Measurements from ENCODE around the gene FXYD1. TPM values are rescaled to one million over a fixed set of nuclear protein-coding genes. Genes with fewer than 3 reads are reported as not detected.

FXYD1 gene
- total and polyA plus RNA-seq, 4 donors, result 18.7 to 146 (median 71.5) TPM

DNA sequence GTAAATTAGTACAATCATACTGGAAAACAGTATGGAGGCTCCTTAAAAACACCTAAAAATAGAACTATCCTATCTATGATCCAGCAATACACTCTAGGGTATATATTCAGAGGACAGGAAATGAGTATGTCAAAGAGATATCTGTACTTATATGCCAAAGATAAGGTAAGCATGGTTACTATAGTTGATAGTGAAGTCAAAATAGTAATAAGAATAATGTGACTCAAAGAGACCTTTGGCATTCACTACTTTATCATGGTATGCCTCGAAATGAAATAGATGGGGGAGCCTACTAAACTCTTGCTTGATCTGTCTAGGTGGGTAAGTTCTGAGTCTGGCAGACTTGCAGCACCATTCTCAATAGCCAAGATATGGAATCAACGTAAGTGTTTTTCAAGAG lies 46.3 kb downstream of the FXYD1 start:
- Histone ChIP-seq H3K4me1 (ENCODE audit: control insufficient read depth in 4 of 4, insufficient read depth in 4 of 4, low read length in 3 of 4) (no peaks in the 10 kb centered on the region), H3K9ac (ENCODE audit: low read depth in 1 of 2, low read length in 2 of 2) (no peak overlapping the region), H3K27me3 (ENCODE audit: control insufficient read depth in 4 of 4, insufficient read depth in 4 of 4, low read length in 3 of 4) (no peaks in the 10 kb centered on the region), H3K9me3 (ENCODE audit: control insufficient read depth in 4 of 4, low read length in 3 of 4) (no peaks in the 10 kb centered on the region), H3K36me3 (ENCODE audit: control insufficient read depth in 4 of 4, insufficient read depth in 3 of 4, low read depth in 1 of 4, low read length in 3 of 4) (no peaks in the 10 kb centered on the region), H3K27ac (ENCODE audit: low read depth in 1 of 2, low read length in 2 of 2) (no peak overlapping the region), H3K4me3 (ENCODE audit: low read depth in 1 of 3, low read length in 3 of 3) (no peak overlapping the region)
- no peak for DNase-seq (ENCODE audit: low spot score)
- 76% methylated on average over 2 of the region's 2 CpGs for WGBS
- TF ChIP-seq JUND (IDR thresholded peaks at IDR 0.05) (no peak), YY1 (IDR thresholded peaks at IDR 0.05) (no peak), ZBTB33 (IDR thresholded peaks at IDR 0.05) (no peak), RAD21 (IDR thresholded peaks at IDR 0.05) (no peak), RXRA (IDR thresholded peaks at IDR 0.05) (no peak), NR2F2 (IDR thresholded peaks at IDR 0.05) (no peak), FOXA1 (IDR thresholded peaks at IDR 0.05) (no peak), GABPA (IDR thresholded peaks at IDR 0.05 in 1 of 2, conservative IDR thresholded peaks at IDR 0.05 in 1 of 2) (no peak), REST (IDR thresholded peaks at IDR 0.05) (no peak), SP1 (IDR thresholded peaks at IDR 0.05) (no peak), HNF4A (conservative IDR thresholded peaks at IDR 0.05) (no peak), HNF4G (IDR thresholded peaks at IDR 0.05) (no peak), EGR1 (IDR thresholded peaks at IDR 0.05; ENCODE audit: low read depth in 2 of 2) (no peak), FOXA2 (IDR thresholded peaks at IDR 0.05) (no peak), TAF1 (conservative IDR thresholded peaks at IDR 0.05) (no peak), MAX (IDR thresholded peaks at IDR 0.05) (no peak)
- TF ChIP-seq, protein P1, sequence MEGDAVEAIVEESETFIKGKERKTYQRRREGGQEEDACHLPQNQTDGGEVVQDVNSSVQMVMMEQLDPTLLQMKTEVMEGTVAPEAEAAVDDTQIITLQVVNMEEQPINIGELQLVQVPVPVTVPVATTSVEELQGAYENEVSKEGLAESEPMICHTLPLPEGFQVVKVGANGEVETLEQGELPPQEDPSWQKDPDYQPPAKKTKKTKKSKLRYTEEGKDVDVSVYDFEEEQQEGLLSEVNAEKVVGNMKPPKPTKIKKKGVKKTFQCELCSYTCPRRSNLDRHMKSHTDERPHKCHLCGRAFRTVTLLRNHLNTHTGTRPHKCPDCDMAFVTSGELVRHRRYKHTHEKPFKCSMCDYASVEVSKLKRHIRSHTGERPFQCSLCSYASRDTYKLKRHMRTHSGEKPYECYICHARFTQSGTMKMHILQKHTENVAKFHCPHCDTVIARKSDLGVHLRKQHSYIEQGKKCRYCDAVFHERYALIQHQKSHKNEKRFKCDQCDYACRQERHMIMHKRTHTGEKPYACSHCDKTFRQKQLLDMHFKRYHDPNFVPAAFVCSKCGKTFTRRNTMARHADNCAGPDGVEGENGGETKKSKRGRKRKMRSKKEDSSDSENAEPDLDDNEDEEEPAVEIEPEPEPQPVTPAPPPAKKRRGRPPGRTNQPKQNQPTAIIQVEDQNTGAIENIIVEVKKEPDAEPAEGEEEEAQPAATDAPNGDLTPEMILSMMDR (IDR thresholded peaks at IDR 0.05; ENCODE audit: low read depth, low read length, missing input control), result no peak
- TF ChIP-seq, protein P2, sequence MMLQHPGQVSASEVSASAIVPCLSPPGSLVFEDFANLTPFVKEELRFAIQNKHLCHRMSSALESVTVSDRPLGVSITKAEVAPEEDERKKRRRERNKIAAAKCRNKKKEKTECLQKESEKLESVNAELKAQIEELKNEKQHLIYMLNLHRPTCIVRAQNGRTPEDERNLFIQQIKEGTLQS (IDR thresholded peaks at IDR 0.05), result no peak

Small RNA genes lying within 50 kb of the gene (small RNA-seq; reads per million reads assigned to genes)
- gene AC020907.2, result not detected

Other genes with a start within 250 kb of the FXYD1 start
- 1 to 10 TPM; 1.8 TPM for gene ZNF30, start 211.9 kb upstream of the FXYD1 start, total RNA-seq
- 1 to 10 TPM; 1.3 to 1.6 TPM for gene ZNF30, start 211.9 kb upstream of the FXYD1 start, polyA plus RNA-seq
- gene ZNF792, start 174.6 kb upstream of the FXYD1 start, total RNA-seq, result 1 to 10 TPM; 4.8 to 4.9 TPM
- gene ZNF792, start 174.6 kb upstream of the FXYD1 start, polyA plus RNA-seq, result 1 to 10 TPM in 1 of 2 donors, under 1 TPM in 1; 0.65 to 1.4 TPM
- 10 to 100 TPM; 12.5 to 14.1 TPM for gene GRAMD1A, start 138.5 kb upstream of the FXYD1 start, total RNA-seq
- gene GRAMD1A, start 138.5 kb upstream of the FXYD1 start, polyA plus RNA-seq, result 1 to 10 TPM; 8.6 to 9.9 TPM
- 1 to 10 TPM; 2.0 to 4.9 TPM for gene SCN1B, start 108.4 kb upstream of the FXYD1 start, total RNA-seq
- gene SCN1B, start 108.4 kb upstream of the FXYD1 start, polyA plus RNA-seq, result 1 to 10 TPM; 1.6 to 5.8 TPM
- gene HPN, start 97.1 kb upstream of the FXYD1 start, total RNA-seq, result 100 to 1,000 TPM; 130 to 239 TPM
- 100 to 1,000 TPM; 430 to 535 TPM for gene HPN, start 97.1 kb upstream of the FXYD1 start, polyA plus RNA-seq
- gene FXYD3, start 23.0 kb upstream of the FXYD1 start, total RNA-seq, result not detected
- under 1 TPM; 0.32 to 0.45 TPM for gene FXYD3, start 23.0 kb upstream of the FXYD1 start, polyA plus RNA-seq
- gene LGI4, start 3.8 kb upstream of the FXYD1 start, total RNA-seq, result 1 to 10 TPM; 1.1 to 1.2 TPM
- 1 to 10 TPM in 1 of 2 donors, under 1 TPM in 1; 0.18 to 1.5 TPM for gene LGI4, start 3.8 kb upstream of the FXYD1 start, polyA plus RNA-seq
- under 1 TPM in 1 of 2 donors, not detected in 1; 0.08 TPM for gene FXYD7, start 4.4 kb downstream of the FXYD1 start, total RNA-seq
- under 1 TPM in 1 of 2 donors, not detected in 1; 0.09 TPM for gene FXYD7, start 4.4 kb downstream of the FXYD1 start, polyA plus RNA-seq
- gene FXYD5, start 15.9 kb downstream of the FXYD1 start, total RNA-seq, result 1 to 10 TPM; 2.2 to 2.8 TPM
- gene FXYD5, start 15.9 kb downstream of the FXYD1 start, polyA plus RNA-seq, result 10 to 100 TPM; 11.8 to 22.0 TPM
- under 1 TPM in 1 of 2 donors, not detected in 1; 0.17 TPM for gene FAM187B, start 89.9 kb downstream of the FXYD1 start, total RNA-seq
- not detected for gene FAM187B, start 89.9 kb downstream of the FXYD1 start, polyA plus RNA-seq
- gene LSR, start 110.2 kb downstream of the FXYD1 start, total RNA-seq, result 10 to 100 TPM; 33.7 to 48.6 TPM
- gene LSR, start 110.2 kb downstream of the FXYD1 start, polyA plus RNA-seq, result 100 to 1,000 TPM in 1 of 2 donors, 10 to 100 TPM in 1; 47.3 to 150 TPM
- gene USF2, start 130.1 kb downstream of the FXYD1 start, total RNA-seq, result 10 to 100 TPM; 31.6 to 80.2 TPM
- 10 to 100 TPM; 22.8 to 85.9 TPM for gene USF2, start 130.1 kb downstream of the FXYD1 start, polyA plus RNA-seq
- gene HAMP, start 143.7 kb downstream of the FXYD1 start, total RNA-seq, result 100 to 1,000 TPM in 1 of 2 donors, 10 to 100 TPM in 1; 18.8 to 204 TPM
- 1,000 to 10,000 TPM in 1 of 2 donors, 100 to 1,000 TPM in 1; 509 to 1,000 TPM for gene HAMP, start 143.7 kb downstream of the FXYD1 start, polyA plus RNA-seq
- 1 to 10 TPM in 1 of 2 donors, under 1 TPM in 1; 0.33 to 3.9 TPM for gene MAG, start 153.3 kb downstream of the FXYD1 start, total RNA-seq
- gene MAG, start 153.3 kb downstream of the FXYD1 start, polyA plus RNA-seq, result under 1 TPM in 1 of 2 donors, not detected in 1; 0.29 TPM
- gene CD22, start 190.4 kb downstream of the FXYD1 start, total RNA-seq, result 1 to 10 TPM; 2.0 to 4.1 TPM
- gene CD22, start 190.4 kb downstream of the FXYD1 start, polyA plus RNA-seq, result under 1 TPM; 0.15 to 0.65 TPM
- not detected for gene FFAR1, start 209.1 kb downstream of the FXYD1 start, total RNA-seq
- not detected for gene FFAR1, start 209.1 kb downstream of the FXYD1 start, polyA plus RNA-seq
- under 1 TPM in 1 of 2 donors, not detected in 1; 0.33 TPM for gene FFAR3, start 219.6 kb downstream of the FXYD1 start, total RNA-seq
- gene FFAR3, start 219.6 kb downstream of the FXYD1 start, polyA plus RNA-seq, result not detected
- not detected for gene GPR42, start 232.2 kb downstream of the FXYD1 start, total RNA-seq
- gene GPR42, start 232.2 kb downstream of the FXYD1 start, polyA plus RNA-seq, result not detected